SK-N-SH (cell line): ENCODE results near the gene CSPG4. TPM values are rescaled to one million over a fixed set of nuclear protein-coding genes. Genes with fewer than 3 reads are reported as not detected.

ENCODE experiments used
- CTCF ChIA-PET: fragments of 300-600, 350-600 bp; formaldehyde crosslinking; extraction: SDS; loops from one replicate; lab custom pipeline; 2021; lab: Yijun Ruan, JAX
- POLR2A ChIA-PET: fragments of 350-600 bp; sonication (Branson Sonifier 250); formaldehyde crosslinking; extraction: SDS; loops from one replicate; lab custom pipeline; 2020; ENCODE audit warnings: antibody characterized with exemption, inconsistent platforms; lab: Yijun Ruan, JAX
- DNase-seq: peaks from one replicate; pipeline ENCODE4 v3.0.0; 2012
- H2AFZ ChIP-seq: fragments of 200-600 bp; sonication (generic); 2 replicates; pipeline ENCODE4 v1.8.1; 2016; ENCODE audit warnings: antibody characterized with exemption, mild to moderate bottlenecking, low read depth
- H3F3A ChIP-seq: fragments of 200-600 bp; sonication (generic); replicated peaks from 2 replicates; pipeline ENCODE3; 2016; ENCODE audit warnings: antibody characterized with exemption, mild to moderate bottlenecking; ENCODE audit not compliant: insufficient read depth
- H3K27ac ChIP-seq, 2 experiments: fragments of 200-500 bp in 1 of 2; fragments of 200-600 bp in 1 of 2; sonication (Bioruptor generic) in 1 of 2; sonication (generic), shearing (Covaris generic) in 1 of 2; 2 replicates each; pipeline versions ENCODE4 v1.5.1 to v1.6.1; 2014 to 2016; ENCODE audit warnings: low read depth in 2 of 2, inconsistent platforms in 1 of 2, low read length in 1 of 2, mild to moderate bottlenecking in 1 of 2, mixed read lengths in 1 of 2
- H3K27me3 ChIP-seq: fragments of 200-600 bp; sonication (generic), shearing (Covaris generic); 2 replicates; pipeline ENCODE4 v1.6.1; 2016; ENCODE audit warnings: mixed run types; ENCODE audit not compliant: insufficient read depth
- H3K36me3 ChIP-seq, 2 experiments: fragments of 200-500 bp in 1 of 2; fragments of 200-600 bp in 1 of 2; sonication (Bioruptor generic) in 1 of 2; sonication (generic) in 1 of 2; replicated peaks in 1 of 2; 2 replicates each; pipeline versions ENCODE3 to v1.5.1; 2014 to 2016; ENCODE audit warnings: low read length in 1 of 2, mild to moderate bottlenecking in 1 of 2; ENCODE audit not compliant: insufficient read depth in 2 of 2, control insufficient read depth in 1 of 2
- H3K4me1 ChIP-seq, 2 experiments: fragments of 200-500 bp in 1 of 2; fragments of 200-600 bp in 1 of 2; sonication (Bioruptor generic) in 1 of 2; sonication (generic), shearing (Covaris generic) in 1 of 2; 2 replicates each; pipeline versions ENCODE4 v1.5.1 to v1.6.1; 2014 to 2016; ENCODE audit warnings: low read depth in 1 of 2, low read length in 1 of 2, mixed run types in 1 of 2; ENCODE audit not compliant: insufficient read depth in 2 of 2, control insufficient read depth in 1 of 2
- H3K4me2 ChIP-seq: fragments of 200-600 bp; sonication (generic), shearing (Covaris generic); 2 replicates; pipeline ENCODE4 v1.6.1; 2017; ENCODE audit warnings: mixed run types
- H3K4me3 ChIP-seq, 2 experiments: fragments of 200-500 bp in 1 of 2; fragments of 200-600 bp in 1 of 2; sonication (Bioruptor generic) in 1 of 2; sonication (generic), shearing (Covaris generic) in 1 of 2; 2 replicates each; pipeline versions ENCODE4 v1.5.1 to v1.8.1; 2014 to 2016; ENCODE audit warnings: low read depth in 2 of 2, inconsistent platforms in 1 of 2, low read length in 1 of 2, mild to moderate bottlenecking in 1 of 2, mixed read lengths in 1 of 2, moderate library complexity in 1 of 2
- H3K79me2 ChIP-seq: fragments of 200-600 bp; sonication (generic); 2 replicates; pipeline ENCODE4 v1.8.1; 2017; ENCODE audit warnings: mild to moderate bottlenecking; ENCODE audit not compliant: insufficient read depth
- H3K9ac ChIP-seq: fragments of 200-600 bp; sonication (generic); 2 replicates; pipeline ENCODE4 v1.6.1; 2017; ENCODE audit warnings: mixed run types
- H3K9me2 ChIP-seq: fragments of 200-600 bp; sonication (generic); 2 replicates; pipeline ENCODE4 v1.6.1; 2017; ENCODE audit warnings: mixed run types
- H3K9me3 ChIP-seq: fragments of 200-600 bp; sonication (generic); 2 replicates; pipeline ENCODE4 v1.6.1; 2017; ENCODE audit warnings: mixed run types, mild to moderate bottlenecking, moderate library complexity
- H4K20me1 ChIP-seq: fragments of 200-600 bp; sonication (generic); 2 replicates; pipeline ENCODE4 v1.6.1; 2017; ENCODE audit warnings: mild to moderate bottlenecking, mixed run types; ENCODE audit not compliant: insufficient read depth
- CHD2 ChIP-seq: fragments of 150-350 bp; IDR thresholded peaks from 2 replicates; pipeline ENCODE4 v1.6.1; 2018; ENCODE audit warnings: low read length; ENCODE audit not compliant: partially characterized antibody
- EZH2phosphoT487 ChIP-seq: fragments of 200-600 bp; sonication (generic); IDR thresholded peaks from 2 replicates; pipeline ENCODE4 v1.6.1; 2017; ENCODE audit warnings: low read depth, mixed run types, mild to moderate bottlenecking, antibody characterized with exemption, moderate library complexity, borderline replicate concordance
- FOXM1 ChIP-seq: IDR thresholded peaks from 2 replicates; pipeline ENCODE4 v1.4.0; 2012; ENCODE audit warnings: low read depth, mild to moderate bottlenecking
- JUND ChIP-seq: IDR thresholded peaks from 2 replicates; pipeline ENCODE4 v1.4.0; 2012
- SIN3A ChIP-seq: IDR thresholded peaks from 2 replicates; pipeline ENCODE4 v1.6.1; 2012; ENCODE audit warnings: low read depth, mild to moderate bottlenecking, low read length, moderate library complexity, borderline replicate concordance
- YY1 ChIP-seq: IDR thresholded peaks from 2 replicates; pipeline ENCODE4 v1.4.0; 2012; ENCODE audit warnings: low read depth, mild to moderate bottlenecking
- WGBS: methylation state at CpG from one replicate; pipeline ENCODE4 v1.1.6; 2017; ENCODE audit warnings: low lambda C conversion rate; 5-methylcytosine and 5-hydroxymethylcytosine counted together
- polyA plus RNA-seq, 3 experiments: library from polyadenylated mRNA; depleted of rRNA; stranded (reverse); fragments of >200 nt; gene quantifications; 2 replicates each; pipeline ENCODE4 v1.2.3, GENCODE V29; 2012
- TF ChIP-seq, protein P1 (sequence below): IDR thresholded peaks from 2 replicates; pipeline ENCODE4; 2012
- TF ChIP-seq, protein P2 (sequence below): IDR thresholded peaks from 2 replicates; pipeline ENCODE4 v1.4.0; 2012; ENCODE audit warnings: low read depth, borderline replicate concordance
- TF ChIP-seq, protein P3 (sequence below): fragments of 200-600 bp; sonication (generic); IDR thresholded peaks from 2 replicates; pipeline ENCODE4 v1.6.1; 2017; ENCODE audit warnings: antibody characterized with exemption, mild to moderate bottlenecking, moderate library complexity

The CSPG4 gene
- polyA plus RNA-seq, 1 of the 3 experiments (the other 2 are of a cell fraction): 0.35 TPM

DNA sequence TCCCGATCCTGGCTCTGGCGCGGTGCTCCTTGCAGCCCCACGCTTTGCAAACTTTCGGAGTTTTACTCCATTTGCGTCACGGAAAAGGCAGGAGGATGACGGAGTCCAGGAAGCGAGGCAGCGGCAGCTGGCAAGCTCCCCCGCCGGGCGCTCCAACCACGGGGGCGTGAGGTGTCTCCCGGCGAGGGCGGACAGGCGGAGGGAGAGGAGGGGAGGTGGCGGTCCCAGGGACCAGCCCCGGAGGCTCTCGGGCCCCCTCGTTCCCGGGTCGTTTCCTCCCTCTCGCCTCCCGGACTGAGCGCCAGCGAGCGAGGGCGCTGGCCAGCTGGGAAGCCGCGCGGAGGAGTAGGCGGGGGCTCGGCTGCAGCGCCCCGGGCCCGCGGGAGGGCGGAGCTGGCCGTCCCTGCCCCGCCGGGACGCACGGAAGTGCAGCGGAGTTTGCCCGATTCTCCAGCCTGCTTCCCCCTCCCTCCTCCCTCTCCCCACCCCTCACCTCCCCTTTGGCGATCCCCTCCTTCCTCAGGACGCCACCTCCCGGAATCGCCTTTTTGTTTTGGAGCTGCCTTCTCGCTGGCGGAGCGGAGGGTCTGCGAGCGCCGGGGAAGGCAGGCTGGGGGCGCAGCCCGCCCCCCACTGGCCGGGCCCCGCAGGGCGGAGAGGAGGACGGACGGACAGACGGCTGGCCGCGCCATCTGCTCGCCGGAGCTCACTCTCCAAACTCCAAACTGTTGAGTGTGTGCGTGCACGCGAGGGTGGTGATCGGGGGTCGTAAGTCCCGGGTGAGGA is 65.1 kb downstream of the CSPG4 start, which contains the start of gene SNX33 (continued):
- TF ChIP-seq, protein P1, sequence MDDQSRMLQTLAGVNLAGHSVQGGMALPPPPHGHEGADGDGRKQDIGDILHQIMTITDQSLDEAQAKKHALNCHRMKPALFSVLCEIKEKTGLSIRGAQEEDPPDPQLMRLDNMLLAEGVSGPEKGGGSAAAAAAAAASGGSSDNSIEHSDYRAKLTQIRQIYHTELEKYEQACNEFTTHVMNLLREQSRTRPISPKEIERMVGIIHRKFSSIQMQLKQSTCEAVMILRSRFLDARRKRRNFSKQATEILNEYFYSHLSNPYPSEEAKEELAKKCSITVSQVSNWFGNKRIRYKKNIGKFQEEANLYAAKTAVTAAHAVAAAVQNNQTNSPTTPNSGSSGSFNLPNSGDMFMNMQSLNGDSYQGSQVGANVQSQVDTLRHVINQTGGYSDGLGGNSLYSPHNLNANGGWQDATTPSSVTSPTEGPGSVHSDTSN: no peak
- TF ChIP-seq, protein P2, sequence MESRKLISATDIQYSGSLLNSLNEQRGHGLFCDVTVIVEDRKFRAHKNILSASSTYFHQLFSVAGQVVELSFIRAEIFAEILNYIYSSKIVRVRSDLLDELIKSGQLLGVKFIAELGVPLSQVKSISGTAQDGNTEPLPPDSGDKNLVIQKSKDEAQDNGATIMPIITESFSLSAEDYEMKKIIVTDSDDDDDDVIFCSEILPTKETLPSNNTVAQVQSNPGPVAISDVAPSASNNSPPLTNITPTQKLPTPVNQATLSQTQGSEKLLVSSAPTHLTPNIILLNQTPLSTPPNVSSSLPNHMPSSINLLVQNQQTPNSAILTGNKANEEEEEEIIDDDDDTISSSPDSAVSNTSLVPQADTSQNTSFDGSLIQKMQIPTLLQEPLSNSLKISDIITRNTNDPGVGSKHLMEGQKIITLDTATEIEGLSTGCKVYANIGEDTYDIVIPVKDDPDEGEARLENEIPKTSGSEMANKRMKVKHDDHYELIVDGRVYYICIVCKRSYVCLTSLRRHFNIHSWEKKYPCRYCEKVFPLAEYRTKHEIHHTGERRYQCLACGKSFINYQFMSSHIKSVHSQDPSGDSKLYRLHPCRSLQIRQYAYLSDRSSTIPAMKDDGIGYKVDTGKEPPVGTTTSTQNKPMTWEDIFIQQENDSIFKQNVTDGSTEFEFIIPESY: no peak; the same call in 1 of the 2 replicates
- TF ChIP-seq EZH2phosphoT487 (no peak), YY1 (0 out of 2 replicates have a peak, but pooled peaks have one; percentile 39), FOXM1 (no peak)
- TF ChIP-seq, protein P3, sequence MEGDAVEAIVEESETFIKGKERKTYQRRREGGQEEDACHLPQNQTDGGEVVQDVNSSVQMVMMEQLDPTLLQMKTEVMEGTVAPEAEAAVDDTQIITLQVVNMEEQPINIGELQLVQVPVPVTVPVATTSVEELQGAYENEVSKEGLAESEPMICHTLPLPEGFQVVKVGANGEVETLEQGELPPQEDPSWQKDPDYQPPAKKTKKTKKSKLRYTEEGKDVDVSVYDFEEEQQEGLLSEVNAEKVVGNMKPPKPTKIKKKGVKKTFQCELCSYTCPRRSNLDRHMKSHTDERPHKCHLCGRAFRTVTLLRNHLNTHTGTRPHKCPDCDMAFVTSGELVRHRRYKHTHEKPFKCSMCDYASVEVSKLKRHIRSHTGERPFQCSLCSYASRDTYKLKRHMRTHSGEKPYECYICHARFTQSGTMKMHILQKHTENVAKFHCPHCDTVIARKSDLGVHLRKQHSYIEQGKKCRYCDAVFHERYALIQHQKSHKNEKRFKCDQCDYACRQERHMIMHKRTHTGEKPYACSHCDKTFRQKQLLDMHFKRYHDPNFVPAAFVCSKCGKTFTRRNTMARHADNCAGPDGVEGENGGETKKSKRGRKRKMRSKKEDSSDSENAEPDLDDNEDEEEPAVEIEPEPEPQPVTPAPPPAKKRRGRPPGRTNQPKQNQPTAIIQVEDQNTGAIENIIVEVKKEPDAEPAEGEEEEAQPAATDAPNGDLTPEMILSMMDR: peak; percentile 65

DNA sequence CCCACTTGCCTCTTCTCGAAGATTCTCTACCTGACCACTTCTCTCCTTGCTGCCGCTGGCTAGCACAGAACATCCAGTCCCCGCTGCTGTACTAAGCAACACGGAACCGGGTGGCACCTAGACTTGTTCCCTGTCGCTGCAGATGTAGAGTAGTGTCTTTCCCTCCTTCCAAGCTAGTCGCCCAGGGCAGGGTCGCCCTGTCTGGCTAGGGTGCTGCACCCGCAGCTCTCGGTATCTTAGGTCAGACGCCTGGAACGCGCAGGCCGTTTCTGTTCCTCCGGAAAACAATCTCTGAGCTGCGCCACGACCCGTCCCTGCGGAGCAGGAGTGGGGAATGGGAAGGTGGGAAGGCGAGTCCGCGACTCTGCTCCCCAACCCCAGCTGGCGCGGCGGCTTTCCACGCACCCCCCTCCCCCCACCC is 65.7 kb downstream of the CSPG4 start:
- DNase-seq: no peak
- Histone ChIP-seq H3K79me2 (peaks cover 64% of the 10 kb centered on the region), H3K36me3 (peaks cover 0 to 10% of the 10 kb centered on the region in 2 experiments), H3K27ac (peak overlapping the region; percentile 81 to 96), H3K4me3 (peak overlapping the region; percentile 73 to 98), H2AFZ (peak overlapping the region; percentile 81; the same call in 1 of the 2 replicates), H3K9me2 (no peaks in the 10 kb centered on the region), H3F3A (peaks cover 9% of the 10 kb centered on the region), H4K20me1 (peaks cover 21% of the 10 kb centered on the region), H3K9ac (peak overlapping the region; percentile 99), H3K27me3 (no peaks in the 10 kb centered on the region), H3K4me1 (peaks cover 13 to 39% of the 10 kb centered on the region in 2 experiments; a peak in 3 of 4 replicates), H3K9me3 (no peaks in the 10 kb centered on the region), H3K4me2 (peak overlapping the region; percentile 99)
- ChIA-PET CTCF (interaction anchor here (0.7 to 3.2 kb wide), 20 partner anchors 8 to 279 kb away, joined by 3 to 22 read pairs (median 5); partner anchors contain the start of genes MAN2C1, PTPN9 and SNUPN), POLR2A (interaction anchor here (1.1 to 1.7 kb wide), 4 partner anchors 14 to 278 kb away, joined by 4 to 6 read pairs (median 6); partner anchors contain the start of genes MAN2C1, PTPN9 and SNUPN)
- TF ChIP-seq, protein P2: no peak
- peak; percentile 7 for TF ChIP-seq CHD2
- no peak for TF ChIP-seq SIN3A
- TF ChIP-seq JUND: no peak
- WGBS: 11% methylated on average over 9 of the region's 26 CpGs
